Caco-2 (cell line): Measurements from ENCODE around the gene BUB1. TPM values are rescaled to one million over a fixed set of nuclear protein-coding genes. Genes with fewer than 3 reads are reported as not detected.
"Not testable (repeated sequence)": the region's sequence is repeated elsewhere in the genome, so short reads cannot be mapped to it uniquely, and the experiment has no call there.

Source experiments
- BruUV-seq: library from RNA; stranded (reverse); fragments of 400-500 nt; replicated peaks from 2 replicates; lab custom pipeline; 2021; lab: Mats Ljungman, UMichigan
- CTCF ChIA-PET: fragments of 300-600 bp; sonication (Branson Sonifier 250); formaldehyde crosslinking; loops from one replicate; lab custom pipeline; 2022; ENCODE audit warnings: antibody characterized with exemption; lab: Charles Lee
- POLR2A ChIA-PET: fragments of 300-600 bp; sonication (Branson Sonifier 250); formaldehyde crosslinking; loops from one replicate; lab custom pipeline; 2022; ENCODE audit warnings: antibody characterized with exemption; lab: Charles Lee
- DNase-seq, 2 experiments: peaks; one replicate each; pipeline versions ENCODE4 v3.0.0 to v3.0.0-alpha.2; 2020 to 2022
- H3K27me3 ChIP-seq: replicated peaks from 2 replicates; pipeline ENCODE4 v1.6.0; 2011; ENCODE audit warnings: low read length; ENCODE audit not compliant: control insufficient read depth, insufficient read depth
- H3K36me3 ChIP-seq: 2 replicates; pipeline ENCODE4 v1.5.1; 2011; ENCODE audit warnings: low read length; ENCODE audit not compliant: control insufficient read depth, insufficient read depth
- H3K4me1 ChIP-seq: fragments of 250-450 bp; sonication (Bioruptor Pico); 2 replicates; pipeline ENCODE4 v1.5.1; 2020; ENCODE audit warnings: mild to moderate bottlenecking
- H3K4me3 ChIP-seq: 2 replicates; pipeline ENCODE4 v1.5.1; 2011; ENCODE audit warnings: low read depth, mild to moderate bottlenecking, control low read depth, low read length
- H3K9me3 ChIP-seq: fragments of 250-450 bp; sonication (Bioruptor Pico); 2 replicates; pipeline ENCODE4 v1.5.1; 2020; ENCODE audit warnings: mild to moderate bottlenecking, moderate library complexity
- H3K27ac Mint-ChIP-seq: one replicate; pipeline ENCODE4 v1.8.0; 2022; ENCODE audit warnings: mixed read lengths; ENCODE audit not compliant: unreplicated experiment
- H3K27me3 Mint-ChIP-seq: one replicate; pipeline ENCODE4 v1.8.0; 2022; ENCODE audit warnings: mixed read lengths; ENCODE audit not compliant: insufficient read depth, unreplicated experiment
- H3K36me3 Mint-ChIP-seq: one replicate; pipeline ENCODE4 v1.8.0; 2022; ENCODE audit warnings: mild to moderate bottlenecking, mixed read lengths; ENCODE audit not compliant: insufficient read depth, unreplicated experiment
- H3K4me1 Mint-ChIP-seq: one replicate; pipeline ENCODE4 v1.8.0; 2022; ENCODE audit warnings: low read depth, mixed read lengths; ENCODE audit not compliant: unreplicated experiment
- H3K4me3 Mint-ChIP-seq: one replicate; pipeline ENCODE4 v1.8.0; 2022; ENCODE audit warnings: mild to moderate bottlenecking, moderate library complexity, mixed read lengths; ENCODE audit not compliant: unreplicated experiment
- H3K9me3 Mint-ChIP-seq: one replicate; pipeline ENCODE4 v1.8.0; 2022; ENCODE audit warnings: mixed read lengths; ENCODE audit not compliant: unreplicated experiment
- CTCF ChIP-seq, 2 experiments: fragments of 200-600 bp in 1 of 2; IDR thresholded peaks; 1 replicate in 1 of 2; 2 replicates in 1 of 2; pipeline versions ENCODE4 v1.5.1 to v1.8.0; 2011 to 2022; ENCODE audit warnings: antibody characterized with exemption in 1 of 2, control low read depth in 1 of 2, inconsistent platforms in 1 of 2, low read depth in 1 of 2, low read length in 1 of 2, mild to moderate bottlenecking in 1 of 2, moderate library complexity in 1 of 2; ENCODE audit not compliant: insufficient read depth in 1 of 2, severe bottlenecking in 1 of 2, unreplicated experiment in 1 of 2
- intact Hi-C: fragments of 100-400 bp; cut with micrococcal nuclease; formaldehyde crosslinking; loops from one replicate; pipeline ENCODE4 v1.10.0; 2022; ENCODE audit not compliant: unreplicated experiment
- total RNA-seq: library from RNA; stranded (reverse); gene quantifications from 2 replicates; pipeline ENCODE4 v1.2.3, GENCODE V29; 2022

The BUB1 gene
- total RNA-seq, 1 experiment from 2014 or later = 60.7 TPM

- intact Hi-C loops = no loop called here
- CTCF ChIA-PET = no interaction called here
- H3K36me3 Mint-ChIP-seq = peaks cover 6% of the 10 kb centered on the region
- Histone ChIP-seq H3K4me3 (no peak overlapping the region), H3K4me1 (peaks cover 22% of the 10 kb centered on the region), H3K36me3 (no peaks in the 10 kb centered on the region), H3K27me3 (no peaks in the 10 kb centered on the region), H3K9me3 (peaks cover 19% of the 10 kb centered on the region)
- no TSS peak for BruUV-seq
- H3K27me3 Mint-ChIP-seq = no peaks in the 10 kb centered on the region
- TF ChIP-seq CTCF (IDR thresholded peaks at IDR 0.05; ENCODE audit: insufficient read depth in 1 of 2, low read depth in 1 of 2, low read length in 1 of 2, severe bottlenecking in 1 of 2, unreplicated experiment in 1 of 2) = no peak
- H3K4me1 Mint-ChIP-seq = peaks cover 17% of the 10 kb centered on the region
- POLR2A ChIA-PET = interaction anchor here (0.6 kb wide), 1 partner anchor 79 kb away, joined by 3 read pairs; no protein-coding TSS in a partner anchor
- no peak for DNase-seq
- no peak overlapping the region for H3K27ac Mint-ChIP-seq
- H3K4me3 Mint-ChIP-seq = no peak overlapping the region
- H3K9me3 Mint-ChIP-seq = peaks cover 26% of the 10 kb centered on the region
Measured at GRCh38 chr2:110691612-110692258, 13.9 kb upstream of the BUB1 start.

GRCh38 chr2:110690083-110690965, 12.5 kb upstream of the BUB1 start:
- Mint-ChIP-seq H3K36me3 (peaks cover 6% of the 10 kb centered on the region), H3K27me3 (no peaks in the 10 kb centered on the region), H3K4me1 (peaks cover 17% of the 10 kb centered on the region), H3K4me3 (no peak overlapping the region), H3K9me3 (peaks cover 26% of the 10 kb centered on the region), H3K27ac (no peak overlapping the region)
- no TSS peak for BruUV-seq
- Histone ChIP-seq H3K4me1 (peaks cover 22% of the 10 kb centered on the region), H3K36me3 (no peaks in the 10 kb centered on the region), H3K4me3 (no peak overlapping the region), H3K9me3 (peaks cover 19% of the 10 kb centered on the region), H3K27me3 (no peaks in the 10 kb centered on the region)
- DNase-seq = no peak
- CTCF ChIA-PET = no interaction called here
- POLR2A ChIA-PET = no interaction called here
- intact Hi-C loops = no loop called here
- TF ChIP-seq CTCF (IDR thresholded peaks at IDR 0.05; ENCODE audit: insufficient read depth in 1 of 2, low read depth in 1 of 2, low read length in 1 of 2, severe bottlenecking in 1 of 2, unreplicated experiment in 1 of 2) = no peak

- H3K27me3 Mint-ChIP-seq = peaks cover 2% of the 10 kb centered on the region
- TF ChIP-seq CTCF (IDR thresholded peaks at IDR 0.05; ENCODE audit: insufficient read depth in 1 of 2, low read depth in 1 of 2, low read length in 1 of 2, severe bottlenecking in 1 of 2, unreplicated experiment in 1 of 2) = no peak
- H3K4me1 Mint-ChIP-seq = peaks cover 17% of the 10 kb centered on the region
- no peaks in the 10 kb centered on the region for H3K27me3 ChIP-seq
- H3K36me3 ChIP-seq = no peaks in the 10 kb centered on the region
- ChIA-PET CTCF (interaction anchor here (0.8 to 1.0 kb wide), 2 partner anchors 11 to 67 kb away, joined by 3 to 4 read pairs; no protein-coding TSS in a partner anchor), POLR2A (interaction anchor here (0.9 kb wide), 1 partner anchor 24 kb away, joined by 3 read pairs; no protein-coding TSS in a partner anchor)
- intact Hi-C loops = no loop called here
- peaks cover 6% of the 10 kb centered on the region for H3K36me3 Mint-ChIP-seq
- no TSS peak for BruUV-seq
- peaks cover 26% of the 10 kb centered on the region for H3K9me3 Mint-ChIP-seq
- peak in 1 of 2 experiments; percentile 20 for DNase-seq
- H3K4me1 ChIP-seq = peaks cover 22% of the 10 kb centered on the region
- peak overlapping the region; percentile 17 for H3K4me3 Mint-ChIP-seq
- H3K9me3 ChIP-seq = peaks cover 19% of the 10 kb centered on the region
- no peak overlapping the region for H3K4me3 ChIP-seq
- H3K27ac Mint-ChIP-seq = peak overlapping the region; percentile 76
Measured at GRCh38 chr2:110688594-110689091, 10.8 kb upstream of the BUB1 start.

DNA sequence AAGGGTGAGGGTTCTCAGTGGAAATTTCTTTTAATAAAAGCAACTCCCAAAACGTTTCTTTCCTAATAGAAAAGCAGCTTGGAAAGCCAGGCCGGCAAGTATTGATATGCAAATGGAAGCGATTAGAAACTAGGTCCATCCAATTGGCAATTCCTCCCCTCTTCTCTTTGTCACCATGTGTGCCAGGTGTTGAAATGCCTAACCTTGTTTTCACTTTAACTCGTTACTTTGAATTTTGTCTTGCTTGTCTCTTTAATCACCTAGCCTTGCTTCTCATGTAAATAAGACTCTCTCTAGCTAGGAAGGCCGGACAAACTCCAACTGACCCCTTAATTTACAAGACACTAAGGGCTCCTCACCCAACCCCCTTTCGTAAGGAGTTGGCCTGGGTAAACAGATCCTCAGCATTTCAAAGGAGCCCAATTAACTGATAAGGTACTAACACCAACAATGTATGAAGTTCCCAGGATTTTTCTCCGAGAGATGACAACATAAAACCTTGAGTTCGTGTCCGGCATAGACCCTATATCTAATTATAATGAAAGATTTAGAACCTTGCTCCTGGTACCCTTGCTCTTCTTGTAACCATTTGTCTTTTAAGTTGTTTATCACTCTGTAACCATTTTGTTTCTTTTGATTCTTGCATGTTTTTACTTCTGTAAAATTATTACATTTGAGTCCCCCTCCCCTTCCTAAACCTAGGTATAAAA, 10.1 kb upstream of the BUB1 start:
- H3K9me3 ChIP-seq = peaks cover 19% of the 10 kb centered on the region
- H3K27me3 ChIP-seq, H3K27me3 Mint-ChIP-seq, intact Hi-C loops, DNase-seq, POLR2A ChIA-PET, CTCF ChIA-PET, H3K36me3 Mint-ChIP-seq, H3K36me3 ChIP-seq, H3K4me3 ChIP-seq, H3K4me3 Mint-ChIP-seq, BruUV-seq: not testable (repeated sequence)
- Mint-ChIP-seq H3K9me3 (peaks cover 26% of the 10 kb centered on the region), H3K4me1 (peaks cover 17% of the 10 kb centered on the region), H3K27ac (peak overlapping the region; percentile 76)
- H3K4me1 ChIP-seq = peaks cover 22% of the 10 kb centered on the region
